Mammary epithelial cell (primary cell): Measurements from ENCODE around the gene PTCH1.

ENCODE experiments used
- EZH2 ChIP-seq: IDR thresholded peaks from 2 replicates; pipeline ENCODE4 v1.6.1; 2012; ENCODE audit warnings: low read length, inconsistent platforms, borderline replicate concordance
- TF ChIP-seq, protein P1 (sequence below), 2 donors: IDR thresholded peaks in 1 of 2; conservative IDR thresholded peaks in 1 of 2; 2 replicates each; pipeline ENCODE4 v1.5.1; 2011 to 2012; ENCODE audit warnings: inconsistent platforms in 2 of 2, low read length in 2 of 2, mild to moderate bottlenecking in 2 of 2, control low read depth in 1 of 2, low read depth in 1 of 2; ENCODE audit not compliant: insufficient read depth in 1 of 2; ENCODE audit errors: extremely low read depth in 1 of 2

DNA sequence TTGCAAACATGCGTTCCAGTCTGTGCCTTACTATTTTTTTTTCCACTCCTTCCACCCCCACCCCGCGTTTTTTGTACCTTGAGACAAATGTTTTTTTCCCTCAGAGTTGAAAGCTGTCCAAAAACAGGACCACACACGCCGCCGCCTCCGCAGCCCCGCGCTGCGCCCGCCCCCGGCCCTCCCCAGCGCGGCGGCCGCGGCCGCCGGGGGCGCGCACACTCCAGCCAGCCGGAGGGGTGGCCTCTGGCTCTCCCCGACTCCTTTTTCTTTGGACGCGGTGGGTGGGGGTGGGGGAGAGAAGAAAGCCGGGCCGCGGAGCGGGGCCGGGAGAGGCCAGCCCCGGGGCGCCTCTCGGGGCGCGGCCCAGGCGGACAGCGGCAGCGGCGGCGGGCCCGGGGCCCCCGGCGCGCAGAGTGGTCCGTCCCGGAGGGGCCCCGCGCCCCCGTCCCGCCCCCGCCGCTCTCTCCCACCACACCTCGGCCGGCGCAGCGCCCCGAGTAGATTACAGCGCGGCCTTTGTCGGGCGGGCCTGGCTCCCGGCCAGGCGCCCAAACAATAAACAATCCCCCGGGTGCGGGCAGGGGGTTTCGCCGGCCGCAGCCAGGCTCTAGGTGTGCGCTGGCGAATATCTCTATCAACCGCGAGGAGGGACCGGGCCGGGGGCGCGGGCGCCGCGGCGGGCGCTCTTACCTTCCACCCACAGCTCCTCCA lies 10.9 kb downstream of the PTCH1 start:
- TF ChIP-seq, protein P1, sequence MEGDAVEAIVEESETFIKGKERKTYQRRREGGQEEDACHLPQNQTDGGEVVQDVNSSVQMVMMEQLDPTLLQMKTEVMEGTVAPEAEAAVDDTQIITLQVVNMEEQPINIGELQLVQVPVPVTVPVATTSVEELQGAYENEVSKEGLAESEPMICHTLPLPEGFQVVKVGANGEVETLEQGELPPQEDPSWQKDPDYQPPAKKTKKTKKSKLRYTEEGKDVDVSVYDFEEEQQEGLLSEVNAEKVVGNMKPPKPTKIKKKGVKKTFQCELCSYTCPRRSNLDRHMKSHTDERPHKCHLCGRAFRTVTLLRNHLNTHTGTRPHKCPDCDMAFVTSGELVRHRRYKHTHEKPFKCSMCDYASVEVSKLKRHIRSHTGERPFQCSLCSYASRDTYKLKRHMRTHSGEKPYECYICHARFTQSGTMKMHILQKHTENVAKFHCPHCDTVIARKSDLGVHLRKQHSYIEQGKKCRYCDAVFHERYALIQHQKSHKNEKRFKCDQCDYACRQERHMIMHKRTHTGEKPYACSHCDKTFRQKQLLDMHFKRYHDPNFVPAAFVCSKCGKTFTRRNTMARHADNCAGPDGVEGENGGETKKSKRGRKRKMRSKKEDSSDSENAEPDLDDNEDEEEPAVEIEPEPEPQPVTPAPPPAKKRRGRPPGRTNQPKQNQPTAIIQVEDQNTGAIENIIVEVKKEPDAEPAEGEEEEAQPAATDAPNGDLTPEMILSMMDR (conservative IDR thresholded peaks at IDR 0.05 in 1 of 2, IDR thresholded peaks at IDR 0.05 in 1 of 2; ENCODE audit: extremely low read depth in 1 of 2, insufficient read depth in 1 of 2, low read depth in 1 of 2, low read length in 2 of 2), result no peak
- TF ChIP-seq EZH2, result no peak
